HG02943 (cell line): Measurements from ENCODE around the gene KLHL21.

Source experiments
- ATAC-seq: cut with Tn5 transposase; IDR thresholded peaks from one replicate; pipeline ENCODE4 v1.9.1; 2021; ENCODE audit warnings: mild to moderate bottlenecking, low read depth, moderate library complexity; ENCODE audit not compliant: unreplicated experiment

Gene KLHL21

GRCh38 chr1:6625584-6626149, 23.0 kb upstream of the KLHL21 start:
- ATAC-seq, result no peak

DNA sequence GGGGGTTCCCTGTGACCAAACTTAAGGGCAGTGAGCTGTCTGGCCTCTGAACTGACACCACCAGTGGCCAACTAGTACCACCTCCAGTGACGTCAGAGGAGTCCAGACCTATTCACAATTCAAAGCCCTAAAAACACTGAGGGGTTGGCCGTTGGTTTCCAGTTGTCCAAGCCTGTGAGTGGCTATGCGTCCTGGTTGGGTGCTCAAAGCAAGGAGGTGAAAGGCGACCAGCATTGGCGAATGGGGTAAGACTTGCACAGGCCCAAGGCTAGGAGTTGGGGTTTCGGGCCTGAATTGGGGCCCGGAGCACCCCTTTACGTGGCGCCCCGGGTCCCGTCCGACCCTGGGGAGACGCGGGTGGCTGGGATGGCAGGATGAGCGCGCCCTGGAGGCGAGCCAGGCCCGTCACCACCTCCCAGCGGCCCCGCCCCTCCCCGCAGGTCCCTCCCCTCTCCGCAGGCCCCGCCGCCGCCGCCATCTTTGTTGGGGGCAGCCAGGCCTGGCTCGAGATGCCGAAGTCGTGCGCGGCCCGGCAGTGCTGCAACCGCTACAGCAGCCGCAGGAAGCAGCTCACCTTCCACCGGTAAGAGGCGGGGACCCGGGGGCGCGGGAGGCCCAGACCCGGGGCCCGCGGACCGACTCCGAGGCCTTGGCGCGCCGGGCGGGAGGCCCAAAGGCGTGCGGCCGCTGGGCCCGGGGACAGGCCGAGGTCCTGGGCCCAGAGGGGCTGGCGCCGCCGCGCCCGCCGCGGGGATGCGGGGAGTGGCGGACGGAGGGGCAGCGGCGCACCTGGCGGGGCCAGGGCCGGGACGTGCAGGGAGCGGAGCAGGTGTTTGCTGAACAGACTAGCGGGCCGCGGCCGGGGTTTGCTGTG, 22.3 kb upstream of the KLHL21 start, which contains the start of gene THAP3:
Gene THAP3 (plus strand): TSS at position 159 of the 874 bp plus-strand sequence. CDS start 351 bp downstream, at position 510.
- peak; percentile 82 for ATAC-seq

GRCh38 chr1:6623269-6623965, 20.7 kb upstream of the KLHL21 start:
- ATAC-seq, result no peak

DNA sequence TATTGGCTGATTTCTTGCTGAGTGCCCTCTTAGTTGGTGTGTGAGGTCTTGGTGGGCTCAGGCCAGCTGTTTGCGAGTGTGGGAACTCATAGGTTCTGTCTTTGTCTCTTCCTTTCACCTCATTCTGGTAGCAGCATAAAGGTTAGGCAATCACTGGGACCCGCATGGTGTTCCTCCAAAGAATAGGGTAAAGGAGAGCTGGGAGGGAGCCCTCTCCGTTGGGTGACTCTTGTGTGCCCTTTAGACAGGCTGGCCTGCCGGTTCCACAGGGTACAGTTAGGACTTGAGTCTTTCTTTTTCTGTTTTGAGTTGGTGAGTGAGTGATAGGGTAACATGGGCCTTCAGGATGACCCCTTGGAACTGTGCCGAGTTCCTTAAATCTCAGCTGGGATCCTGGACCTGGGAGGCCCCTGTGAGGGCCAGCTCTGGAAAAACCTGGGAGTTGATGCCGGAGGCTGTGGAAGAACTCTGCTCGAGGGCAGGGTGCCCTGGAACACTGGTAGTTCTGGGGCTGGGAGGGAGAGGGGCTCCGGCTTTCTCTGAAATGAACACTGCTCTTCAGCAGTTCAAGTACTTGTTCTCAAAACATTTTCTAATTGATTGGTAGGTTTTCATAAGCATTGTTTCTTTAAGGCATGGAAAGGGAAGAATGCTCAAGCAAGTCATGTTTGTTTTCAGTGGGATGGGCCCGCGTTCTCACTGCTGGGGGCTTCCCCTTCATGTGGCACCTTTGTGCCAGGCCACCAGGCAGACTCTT, 19.9 kb upstream of the KLHL21 start:
- ATAC-seq, result no peak

- no peak for ATAC-seq
These were observed 19.0 kb upstream of the KLHL21 start for GRCh38 chr1:6621429-6622391.

DNA sequence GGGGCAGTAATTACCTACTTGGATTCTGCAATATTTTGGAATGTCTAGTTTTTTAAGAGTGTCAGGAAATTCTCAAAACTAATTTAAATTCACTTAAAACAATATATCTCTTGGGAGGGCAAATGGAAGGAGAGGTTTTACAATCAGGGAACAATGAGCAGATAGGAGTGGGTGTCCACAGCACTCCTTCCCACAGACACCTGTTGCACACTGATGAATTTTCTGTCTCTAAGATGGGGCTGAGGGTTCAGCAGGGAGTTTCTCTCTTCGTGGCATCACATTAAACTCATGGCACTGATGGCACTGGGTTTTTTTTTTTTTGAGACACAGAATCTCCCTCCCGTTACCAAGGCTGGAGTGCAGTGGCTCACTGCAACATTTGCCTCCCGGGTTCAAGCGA, 16.4 kb upstream of the KLHL21 start:
- no peak for ATAC-seq

DNA sequence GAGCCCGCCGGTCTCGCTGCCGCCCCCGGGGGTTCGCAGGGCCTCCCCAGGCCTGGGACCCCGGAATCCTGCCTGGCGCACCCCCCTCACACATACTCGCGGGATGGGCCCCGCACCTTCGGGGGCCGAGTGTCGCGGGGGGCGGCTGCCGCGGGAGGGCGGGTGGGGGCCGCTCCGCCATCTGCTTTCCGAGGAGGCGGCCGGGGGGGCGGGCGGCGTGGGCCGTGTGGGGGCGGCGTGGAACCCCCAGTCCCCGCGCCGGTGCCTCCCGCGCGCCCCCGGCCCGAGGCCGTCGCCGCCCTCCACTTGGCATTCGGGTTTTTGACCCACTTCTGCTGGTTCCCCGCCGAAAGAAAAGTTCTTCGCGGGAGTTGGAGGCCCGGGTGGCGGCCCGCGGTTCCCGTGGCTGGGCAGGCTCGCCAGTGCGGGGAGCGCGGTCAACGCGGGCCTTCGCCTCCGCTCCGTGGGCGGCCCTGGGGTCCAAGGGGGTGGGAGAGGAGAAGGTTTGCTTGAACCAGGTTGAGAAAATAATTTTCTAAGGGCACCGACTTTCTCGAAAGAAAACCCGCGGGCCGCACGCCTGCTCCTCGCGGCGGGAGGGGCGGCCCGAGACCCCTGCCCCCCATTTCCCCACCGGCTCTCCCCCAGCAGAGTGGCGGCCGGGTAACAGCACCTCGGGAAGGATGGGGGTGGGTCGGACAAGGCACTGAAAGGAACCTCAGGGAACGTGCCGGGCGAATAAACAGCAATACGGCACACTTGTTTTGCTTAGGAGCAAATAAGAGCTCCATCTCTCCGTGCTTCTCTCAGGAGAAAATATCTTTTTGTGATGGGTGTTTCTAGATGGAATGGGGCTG, 12.5 kb upstream of the KLHL21 start:
- ATAC-seq, result no peak

DNA sequence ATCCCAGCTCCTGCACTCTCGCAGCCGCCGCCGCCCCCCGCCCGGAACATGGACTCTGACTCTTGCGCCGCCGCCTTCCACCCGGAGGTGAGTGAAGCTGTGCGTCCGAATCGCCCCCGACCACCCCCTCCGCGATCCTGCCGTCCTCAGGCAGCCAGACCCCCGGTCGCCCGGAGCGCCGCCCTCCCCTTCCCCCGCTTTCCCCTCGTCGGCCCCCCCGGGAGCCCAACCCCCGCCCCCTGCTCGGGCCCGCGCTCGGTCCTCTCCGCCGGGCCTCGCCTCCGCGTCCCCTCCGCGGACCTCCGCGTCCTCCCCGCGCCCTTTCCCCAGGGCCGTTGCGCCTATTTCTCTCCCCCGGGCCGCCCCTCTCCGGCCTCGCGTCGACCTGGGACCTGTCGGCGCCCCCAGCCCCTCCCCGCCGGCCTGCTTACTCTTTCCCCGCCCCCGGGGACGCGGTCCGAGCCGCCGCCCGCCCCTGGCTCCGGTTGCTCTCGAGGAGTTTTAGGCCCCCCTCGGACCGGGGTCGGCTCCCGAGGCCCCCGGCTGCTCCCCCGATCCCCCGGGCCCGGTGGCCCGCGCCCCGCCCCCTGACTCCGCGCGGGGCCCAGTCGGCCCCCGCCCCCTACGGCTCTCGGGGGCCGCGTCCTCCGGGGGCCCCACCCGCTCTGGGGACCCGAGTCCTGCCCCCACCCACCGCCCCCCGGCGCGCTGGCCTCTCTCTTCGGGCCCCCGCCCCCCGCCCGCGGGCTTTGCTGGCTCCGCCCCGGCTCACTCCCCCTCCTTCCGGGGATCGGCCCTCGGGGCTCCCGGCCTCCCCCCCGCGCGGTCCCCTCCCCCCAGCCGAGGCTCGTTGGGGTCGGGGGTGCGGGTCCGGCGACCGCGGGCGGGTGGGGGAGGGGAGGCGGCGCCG, 11.6 kb upstream of the KLHL21 start:
- ATAC-seq, result no peak

GRCh38 chr1:6613361-6614018, 10.8 kb upstream of the KLHL21 start, which contains the start of gene PHF13:
Gene PHF13 (plus strand): TSS chr1:6613731. CDS start chr1:6614067, 336 bp downstream.
- ATAC-seq, result peak; percentile 85

GRCh38 chr1:6612641-6613360, 10.1 kb upstream of the KLHL21 start:
- no peak for ATAC-seq

DNA sequence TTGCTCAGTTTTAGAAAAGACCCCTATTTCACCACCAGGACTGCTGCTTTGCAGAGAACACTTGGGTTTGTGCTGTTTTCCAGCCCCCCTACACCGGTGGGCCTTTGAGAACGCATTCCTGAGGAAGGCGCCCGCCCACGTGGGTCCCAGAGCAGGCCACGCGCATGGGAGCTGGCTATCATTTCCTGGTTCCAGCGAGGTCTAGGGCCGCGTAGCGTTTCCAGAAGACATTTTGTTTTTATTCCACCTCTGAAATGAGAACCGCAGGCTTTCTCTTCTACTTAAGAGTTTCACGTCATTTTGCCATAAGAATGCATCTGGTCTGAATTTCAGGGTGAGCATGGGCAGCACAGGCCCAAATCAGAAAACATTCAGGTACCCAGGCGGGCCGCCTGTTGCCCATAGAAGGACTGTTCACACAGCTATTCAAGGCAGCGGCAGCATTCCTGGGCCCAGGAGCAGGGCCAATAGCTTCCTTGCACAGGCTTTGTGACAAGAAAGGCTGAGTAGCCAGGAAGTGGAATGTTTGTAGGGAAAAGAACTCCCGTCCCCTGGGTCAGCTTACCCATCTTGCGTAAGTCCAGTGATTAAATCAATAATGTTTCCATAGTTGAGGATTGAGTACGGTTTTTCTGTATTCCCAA, 1.4 kb upstream of the KLHL21 start:
- ATAC-seq, result no peak

DNA sequence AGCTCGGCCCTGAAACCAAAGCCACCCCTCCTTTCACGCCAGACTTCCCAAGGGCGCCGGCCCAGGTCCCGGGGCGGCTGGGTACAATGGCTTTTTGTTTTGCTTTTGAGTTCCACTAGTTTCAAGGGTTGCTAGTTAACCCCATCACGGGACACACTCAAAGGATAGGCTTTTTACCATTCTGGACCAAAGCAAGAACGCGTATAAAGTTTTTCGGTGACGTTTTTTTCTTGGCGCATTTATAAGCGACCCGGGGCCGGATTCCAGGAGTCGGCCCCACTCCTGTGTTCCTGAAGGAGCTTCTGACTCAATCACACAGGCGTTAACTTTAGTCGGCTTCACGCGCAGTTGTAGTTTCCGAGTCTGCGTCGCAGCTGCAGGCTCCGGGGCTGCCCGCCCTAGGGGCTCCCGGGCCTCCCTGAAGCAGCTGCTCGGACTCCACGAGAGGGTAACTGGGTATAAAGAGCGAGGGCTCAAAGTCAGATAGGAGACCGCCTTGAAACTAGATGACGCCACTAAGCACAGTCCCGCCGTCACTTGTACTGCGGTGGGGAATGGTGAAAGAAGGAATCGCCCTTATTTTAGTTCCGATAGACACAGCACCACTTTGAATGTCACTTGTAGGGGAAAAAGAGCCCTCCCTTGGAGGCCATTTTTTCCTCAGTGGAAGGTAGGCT, 707 bp upstream of the KLHL21 start:
- no peak for ATAC-seq

DNA sequence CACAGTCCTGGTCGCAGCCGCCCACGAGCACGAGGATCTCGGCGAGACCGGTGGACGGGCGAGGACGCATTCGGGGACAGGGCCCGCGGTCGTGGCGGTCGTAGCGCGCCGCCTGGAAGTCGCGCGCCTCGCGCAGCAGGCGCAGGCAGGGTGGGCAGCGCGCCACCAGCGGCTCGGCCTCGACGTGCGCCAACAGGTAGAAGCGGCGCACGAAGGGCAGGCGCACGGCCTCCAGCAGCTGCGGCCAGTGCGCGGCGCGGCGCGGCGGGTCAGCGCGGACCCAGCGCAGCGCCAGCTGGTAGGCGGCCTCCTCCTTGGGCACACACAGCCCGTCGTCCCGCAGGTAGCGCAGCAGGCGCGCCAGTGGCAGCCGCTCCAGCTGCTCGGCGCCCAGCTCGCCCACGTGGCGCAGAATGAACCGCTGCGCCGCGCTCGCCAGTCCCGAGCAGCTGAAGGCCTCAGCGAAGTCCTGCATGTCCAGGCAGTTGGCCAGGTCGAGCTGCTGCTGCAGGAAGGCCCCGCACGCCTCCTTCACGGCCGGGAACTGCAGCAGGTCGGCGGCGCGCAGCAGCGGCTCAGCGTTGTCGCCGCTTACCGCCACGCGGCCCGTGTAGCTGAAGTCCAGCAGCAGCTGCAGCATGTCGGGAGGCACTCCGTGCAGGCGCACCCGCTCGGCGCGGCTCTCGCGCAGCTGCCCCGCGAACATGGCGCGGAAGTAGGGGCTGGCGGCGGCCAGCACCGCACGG, 573 bp downstream of the KLHL21 start:
- ATAC-seq, result no peak

GRCh38 chr1:6601049-6601922, 1.4 kb downstream of the KLHL21 start:
- ATAC-seq, result no peak
